Measurements from ENCODE around the gene KIAA1217.
"Not testable (repeated sequence)": the region's sequence is repeated elsewhere in the genome, so short reads cannot be mapped to it uniquely, and the experiment has no call there.

KIAA1217 gene

DNA sequence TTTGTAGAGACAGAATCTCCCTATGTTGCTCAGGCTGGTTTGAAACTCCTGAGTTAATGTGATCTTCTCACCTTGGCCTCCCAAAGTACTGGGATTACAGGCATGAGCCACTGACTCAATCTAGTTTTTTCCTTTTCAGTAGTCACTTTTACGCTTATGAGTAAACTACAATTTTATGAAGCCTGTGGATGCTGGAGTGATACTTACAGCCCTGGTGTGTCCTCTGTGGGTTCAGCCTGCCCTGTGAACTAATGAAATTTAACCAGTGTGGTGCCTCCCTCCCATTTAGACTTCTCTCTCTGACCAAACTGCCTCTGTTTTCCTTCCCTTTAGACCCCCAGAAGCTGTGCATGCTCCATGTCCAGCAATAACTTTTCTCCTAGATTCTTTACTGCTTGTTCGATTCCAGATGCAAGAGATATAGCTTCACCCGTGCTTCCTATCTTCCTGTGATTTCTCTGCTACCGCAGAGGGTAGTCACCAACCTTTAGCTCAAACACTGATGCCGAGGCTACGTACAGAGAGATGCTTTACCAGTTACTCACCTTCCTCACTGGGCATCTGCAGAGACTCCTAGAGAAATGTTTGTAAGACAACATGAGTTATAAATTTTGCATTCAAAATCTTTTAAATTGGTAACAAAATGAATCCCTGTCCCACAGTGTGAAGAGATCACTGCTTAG is 90.8 kb downstream of the KIAA1217 start:
- DNase-seq, result no peak

GRCh38 chr10:24303522-24304310 is 94.8 kb downstream of the KIAA1217 start:
- DNase-seq, result no peak

- DNase-seq, result no peak
These were observed 96.9 kb downstream of the KIAA1217 start for GRCh38 chr10:24305551-24306506.

DNA sequence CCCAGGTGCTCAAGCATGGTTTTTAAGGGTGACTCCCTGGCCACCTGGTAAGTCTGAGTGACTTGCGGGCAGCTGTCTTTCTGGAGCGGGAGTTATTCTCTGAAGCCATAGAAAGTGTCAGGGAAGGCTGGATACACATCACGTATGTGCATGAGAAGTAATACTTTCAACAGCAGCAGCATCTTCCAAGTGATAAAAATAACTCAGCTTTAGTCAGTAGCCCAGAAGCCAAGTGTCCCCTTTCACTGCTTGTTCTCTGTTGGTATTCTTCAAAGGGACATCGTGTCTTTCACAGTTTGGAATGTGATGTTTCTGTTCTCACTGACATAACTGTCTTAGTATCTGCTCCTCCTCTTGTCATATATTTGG is 97.6 kb downstream of the KIAA1217 start:
- DNase-seq, result no peak

- DNase-seq, result no peak
These were observed 98.2 kb downstream of the KIAA1217 start for GRCh38 chr10:24307116-24307515.

DNA sequence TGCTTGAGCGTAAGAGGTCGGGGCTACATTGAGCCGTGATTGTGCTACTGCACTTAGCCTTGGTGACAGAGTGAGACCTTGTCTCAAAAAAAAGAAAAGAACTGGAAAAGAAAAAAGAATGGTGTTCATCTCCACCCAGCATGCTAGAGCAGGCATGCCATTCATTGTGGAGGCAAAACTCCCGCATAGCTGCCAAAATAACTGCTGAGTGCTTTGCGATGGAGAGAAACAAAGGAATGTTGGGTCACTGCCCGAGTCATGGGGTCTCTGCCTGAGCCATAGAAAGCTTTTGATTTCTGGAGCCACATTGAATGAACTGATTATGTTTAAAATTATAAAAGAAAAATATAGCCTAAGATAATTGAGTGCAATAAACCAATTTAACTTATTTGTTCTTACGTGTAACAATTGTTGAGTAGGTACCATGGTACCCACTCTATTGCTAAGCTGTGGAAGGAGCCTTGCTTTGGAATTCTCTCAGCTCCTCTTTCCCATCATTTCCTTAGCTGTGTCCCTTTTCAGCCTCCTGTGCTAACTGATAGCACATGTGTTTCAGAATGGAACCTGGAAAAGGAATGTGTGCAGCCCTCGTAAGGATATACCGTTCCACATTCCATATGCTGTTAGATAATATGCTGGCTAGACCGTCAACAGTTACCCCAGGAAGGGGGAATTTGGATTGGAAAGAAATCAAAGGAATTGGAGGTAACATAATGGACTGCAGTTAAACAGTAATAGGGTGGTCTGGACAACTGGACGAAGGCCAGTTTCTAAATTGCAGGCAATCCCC is 99.0 kb downstream of the KIAA1217 start:
- DNase-seq, result no peak

DNA sequence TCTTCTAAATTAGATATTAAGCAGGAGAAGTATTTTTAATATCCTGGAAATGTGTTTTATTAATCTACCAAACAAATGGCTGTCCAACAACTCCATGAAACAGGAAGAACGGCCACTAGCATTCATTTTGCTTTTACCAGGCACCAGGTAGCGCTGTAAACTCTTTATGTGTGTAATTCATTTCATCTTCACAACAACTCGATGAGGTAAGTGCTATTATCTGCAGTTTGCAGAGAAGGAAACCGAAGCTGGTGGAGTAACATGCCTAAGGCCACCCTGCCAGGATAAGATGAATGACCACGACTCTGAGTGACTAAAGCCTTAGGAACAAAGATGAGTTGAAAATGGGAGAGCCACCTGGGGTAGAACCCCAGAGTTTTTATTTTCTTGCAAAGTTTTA is 101.2 kb downstream of the KIAA1217 start:
- DNase-seq, result no peak

- no peak for DNase-seq
These were observed 103.0 kb downstream of the KIAA1217 start for GRCh38 chr10:24311888-24312287.

- no peak for DNase-seq
These were observed 104.3 kb downstream of the KIAA1217 start for GRCh38 chr10:24313283-24313682.

DNA sequence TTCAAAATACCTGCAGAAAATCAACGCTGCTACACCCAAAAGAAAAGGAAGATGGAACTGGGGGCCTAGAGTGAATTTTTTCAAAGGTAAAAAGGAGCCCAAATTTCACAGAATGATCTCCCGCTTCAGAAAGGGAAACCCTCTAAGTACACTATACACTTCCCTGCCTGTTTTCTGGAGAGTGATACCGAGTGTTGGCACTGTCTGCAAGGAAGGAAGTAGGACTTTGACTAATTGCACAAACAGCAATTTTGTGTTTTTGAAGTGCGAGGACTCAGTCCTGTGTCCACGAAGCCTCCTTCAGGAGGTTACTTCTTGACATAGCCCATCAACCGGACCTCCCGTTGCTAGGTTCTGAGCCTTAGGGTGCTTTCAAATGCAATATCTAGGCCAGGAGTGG is 106.3 kb downstream of the KIAA1217 start:
- no peak for DNase-seq

DNA sequence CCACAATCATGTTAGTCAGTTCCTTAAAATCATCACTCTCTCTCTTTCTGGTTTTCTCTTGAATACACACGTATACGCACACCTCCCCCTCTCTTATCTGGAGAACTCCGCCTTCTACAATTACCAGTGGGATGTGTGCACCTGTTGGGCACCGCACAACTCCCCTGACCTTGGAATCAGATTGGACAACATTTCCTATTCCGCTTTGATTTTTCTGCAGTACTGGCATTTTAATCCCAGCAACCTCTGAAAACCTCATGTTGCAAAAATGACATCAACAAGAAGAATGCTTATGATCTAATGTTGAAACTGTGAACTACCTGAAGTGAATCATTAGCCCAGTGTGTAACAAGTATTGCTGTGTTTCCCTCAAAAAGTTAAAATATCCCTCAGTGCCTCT is 109.6 kb downstream of the KIAA1217 start:
- DNase-seq, result no peak

DNA sequence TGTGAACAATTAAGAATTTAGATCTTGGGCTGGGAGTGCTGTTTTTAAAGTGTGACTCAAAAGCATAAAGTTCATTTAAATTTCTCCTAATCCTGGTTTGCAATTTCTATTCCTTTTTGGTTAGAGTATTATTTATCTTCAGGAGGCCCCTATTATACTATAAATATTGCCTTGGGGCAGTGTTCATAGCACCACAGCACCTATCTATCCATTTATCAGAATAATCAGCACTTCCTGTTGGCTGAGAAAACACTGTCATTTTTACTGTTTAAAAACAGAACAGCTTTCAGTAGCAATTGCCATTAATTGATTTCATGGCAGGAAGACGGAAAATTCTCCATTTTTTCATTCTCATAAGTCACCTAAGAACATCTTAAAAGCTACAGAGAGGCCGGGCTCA is 111.4 kb downstream of the KIAA1217 start:
- no peak for DNase-seq

DNA sequence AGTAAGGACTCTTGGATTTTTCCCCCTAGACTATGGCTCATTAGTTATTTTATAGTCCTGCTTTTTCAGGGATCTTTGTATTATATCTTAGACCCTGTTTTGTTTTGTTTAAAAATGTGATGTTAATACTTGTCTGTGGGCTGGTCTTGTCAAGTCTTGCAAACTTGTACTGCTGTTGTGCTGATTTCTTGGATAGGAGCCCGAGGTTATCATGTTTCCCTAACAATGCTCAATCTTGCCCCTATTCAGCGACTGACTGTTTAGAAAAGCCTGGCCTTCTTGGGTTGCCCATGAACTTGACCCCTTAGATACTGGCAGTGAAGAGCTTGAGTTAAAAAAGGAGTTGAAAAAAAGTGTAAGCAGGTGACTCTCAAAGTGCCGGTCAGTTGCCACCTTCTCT is 115.7 kb downstream of the KIAA1217 start:
- no peak for DNase-seq

- no peak for DNase-seq
These were observed 122.5 kb downstream of the KIAA1217 start for GRCh38 chr10:24331457-24331856.

DNA sequence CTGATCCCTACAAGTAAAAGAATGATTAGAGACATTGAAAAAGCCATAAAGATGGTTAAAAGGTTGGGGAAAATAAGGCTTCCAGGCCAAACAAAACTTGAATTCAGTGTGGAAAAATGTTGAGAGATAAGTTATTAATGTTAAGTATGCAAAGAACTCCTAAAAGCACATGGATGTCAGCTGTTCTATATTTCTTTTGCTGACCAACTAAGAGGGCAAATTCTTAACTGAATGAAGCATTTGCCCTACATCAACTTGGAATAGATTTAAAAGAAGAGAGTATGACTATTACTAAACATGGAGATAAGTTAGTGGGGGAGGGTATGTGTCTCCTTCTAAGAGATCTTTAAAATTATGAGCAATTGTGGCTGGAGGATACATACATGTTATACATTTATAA is 124.8 kb downstream of the KIAA1217 start:
- no peak for DNase-seq

- no peak for DNase-seq
These were observed 125.5 kb downstream of the KIAA1217 start for GRCh38 chr10:24334279-24334939.

DNA sequence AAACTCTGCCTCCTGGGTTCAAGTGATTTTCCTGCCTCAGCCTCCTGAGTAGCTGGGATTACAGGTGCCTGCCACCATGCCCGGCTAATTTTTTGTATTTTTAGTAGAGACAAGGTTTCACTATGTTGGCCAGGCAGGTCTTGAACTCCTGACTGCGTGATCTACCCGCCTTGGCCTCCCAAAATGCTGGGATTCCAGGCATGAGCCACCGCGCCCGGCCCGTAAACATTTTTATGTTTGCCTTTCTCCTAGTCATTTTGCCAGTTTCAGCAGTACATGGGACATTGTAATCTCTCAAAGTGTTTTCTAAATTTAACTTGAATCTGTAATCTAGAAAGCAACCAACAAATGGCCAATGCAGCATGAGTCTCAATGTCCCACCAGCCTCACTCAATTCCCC is 128.8 kb downstream of the KIAA1217 start:
- DNase-seq, result not testable (repeated sequence)

GRCh38 chr10:24339387-24339786 is 130.4 kb downstream of the KIAA1217 start:
- no peak for DNase-seq

DNA sequence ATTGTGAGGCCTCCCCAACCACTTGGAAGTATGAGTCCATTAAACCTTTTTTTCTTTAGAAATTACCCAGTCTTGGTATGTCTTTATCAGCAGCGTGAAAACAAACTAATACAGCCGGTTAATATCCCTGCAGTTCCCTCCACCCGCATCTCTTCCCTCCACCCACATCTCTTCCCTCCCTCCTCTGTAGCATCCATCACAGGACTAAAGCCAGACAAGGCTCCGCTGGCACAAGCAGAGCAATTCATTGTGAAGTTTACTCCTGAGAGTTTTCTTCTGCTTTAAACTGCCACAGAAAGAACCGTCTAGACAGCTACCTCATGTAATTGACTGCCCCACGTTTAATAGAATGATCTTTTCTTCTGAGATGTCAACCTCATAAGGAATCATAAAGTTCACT is 131.5 kb downstream of the KIAA1217 start:
- DNase-seq, result no peak

GRCh38 chr10:24340883-24341282 is 131.9 kb downstream of the KIAA1217 start:
- no peak for DNase-seq

GRCh38 chr10:24341371-24341770 is 132.4 kb downstream of the KIAA1217 start:
- DNase-seq, result no peak

GRCh38 chr10:24341897-24342296 is 133.0 kb downstream of the KIAA1217 start:
- no peak for DNase-seq

Data from stimulated activated CD4-positive, alpha-beta T cell treated with anti-CD3 and anti-CD28 coated beads, Interleukin-2, amount 100 ng/mL, for 24 hours (primary cell).